ENCODE measurements around the gene CDC25C.

- TF ChIP-seq TAF1 (IDR thresholded peaks at IDR 0.05; ENCODE audit: borderline replicate concordance, insufficient read depth, low read length), result no peak
- TF ChIP-seq POLR2AphosphoS5 (IDR thresholded peaks at IDR 0.05; ENCODE audit: low read depth, low read length), result no peak
- no peak for TF ChIP-seq REST (IDR thresholded peaks at IDR 0.05; ENCODE audit: insufficient read depth in 1 of 2, low read depth in 2 of 2, low read length in 2 of 2)
Observed at GRCh38 chr5:138371454-138371853, 39.9 kb upstream of the CDC25C start.
